Activated CD8-positive, alpha-beta memory T cell treated with anti-CD3 and anti-CD28 coated beads for 48 hours (primary cell): ENCODE results near the gene VWCE.
"Not testable (repeated sequence)": the region's sequence is repeated elsewhere in the genome, so short reads cannot be mapped to it uniquely, and the experiment has no call there.

Experiments used
- DNase-seq, 3 experiments: peaks; one replicate each; pipeline ENCODE4 v3.0.0-alpha.2; 2020; ENCODE audit warnings: low read depth in 2 of 3, low spot score in 2 of 3

Gene VWCE

DNA sequence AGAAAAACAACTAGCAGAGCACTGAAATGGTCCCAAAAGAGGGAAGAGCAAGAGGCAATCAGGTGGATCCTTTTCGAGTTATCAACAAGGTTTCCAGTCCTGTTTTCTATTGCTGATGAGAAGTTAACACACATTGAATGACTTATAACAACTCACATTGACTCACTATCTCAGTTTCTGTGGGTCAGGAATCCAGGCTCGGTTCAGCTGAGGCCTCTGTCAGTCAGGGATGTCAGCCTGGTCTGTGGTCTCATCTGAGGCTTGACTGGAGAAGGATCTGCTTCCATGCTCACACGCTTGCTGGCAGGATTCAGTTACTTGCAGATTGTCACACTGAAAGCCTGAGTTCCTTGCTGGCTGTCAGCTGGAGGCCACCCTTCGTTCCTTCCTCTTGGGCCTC is 76.8 kb downstream of the VWCE start:
- DNase-seq: not testable (repeated sequence)

DNA sequence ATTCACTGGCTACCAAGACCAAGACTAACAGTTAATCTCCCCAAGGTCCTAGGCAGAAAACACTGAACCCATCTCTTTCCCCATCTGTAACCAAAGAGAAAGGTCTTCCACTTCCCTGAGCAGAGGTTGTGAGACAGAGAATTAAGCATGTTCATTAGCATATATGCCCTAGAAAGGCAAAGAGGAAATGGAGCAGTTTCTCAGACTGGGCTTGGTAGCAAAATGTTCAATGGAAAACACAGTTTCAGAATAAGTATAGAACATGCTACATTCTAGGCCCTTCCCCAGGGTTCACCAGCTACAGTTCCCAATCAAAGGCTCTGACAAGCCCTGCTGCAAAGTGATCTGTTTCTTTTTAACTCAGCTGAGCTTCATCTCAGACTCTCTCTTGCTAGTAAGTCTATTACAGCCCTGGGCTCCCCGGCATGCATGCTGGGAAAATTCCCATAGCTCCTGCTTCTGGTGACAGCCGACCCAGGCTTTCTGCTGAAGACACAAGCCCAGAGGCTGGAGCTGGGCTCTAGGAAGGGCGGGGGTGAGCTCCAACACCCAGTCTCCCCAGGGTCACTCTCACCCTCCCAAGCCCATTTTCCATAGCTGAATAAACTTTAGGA is 81.3 kb downstream of the VWCE start:
- not testable (repeated sequence) for DNase-seq

DNA sequence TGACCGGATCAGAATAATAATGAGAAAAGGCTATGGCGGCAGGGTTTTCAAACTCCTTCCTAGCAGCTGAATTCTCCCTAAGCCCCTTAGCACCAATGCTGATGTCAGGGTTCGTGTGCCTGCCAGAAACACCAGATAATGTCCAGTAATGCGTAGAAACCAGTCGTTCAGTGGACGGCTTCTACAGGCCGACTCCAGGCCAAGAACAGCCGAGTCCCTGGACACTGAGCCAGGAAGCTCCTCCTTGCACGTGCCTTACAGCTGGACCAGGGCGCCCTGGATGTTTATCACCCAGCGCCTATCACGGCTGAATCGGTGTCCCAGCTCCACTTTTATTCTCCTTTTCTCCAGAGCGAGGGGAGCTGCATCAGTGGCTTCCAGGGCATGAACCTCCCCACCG is 82.9 kb downstream of the VWCE start:
- DNase-seq: not testable (repeated sequence)

DNA sequence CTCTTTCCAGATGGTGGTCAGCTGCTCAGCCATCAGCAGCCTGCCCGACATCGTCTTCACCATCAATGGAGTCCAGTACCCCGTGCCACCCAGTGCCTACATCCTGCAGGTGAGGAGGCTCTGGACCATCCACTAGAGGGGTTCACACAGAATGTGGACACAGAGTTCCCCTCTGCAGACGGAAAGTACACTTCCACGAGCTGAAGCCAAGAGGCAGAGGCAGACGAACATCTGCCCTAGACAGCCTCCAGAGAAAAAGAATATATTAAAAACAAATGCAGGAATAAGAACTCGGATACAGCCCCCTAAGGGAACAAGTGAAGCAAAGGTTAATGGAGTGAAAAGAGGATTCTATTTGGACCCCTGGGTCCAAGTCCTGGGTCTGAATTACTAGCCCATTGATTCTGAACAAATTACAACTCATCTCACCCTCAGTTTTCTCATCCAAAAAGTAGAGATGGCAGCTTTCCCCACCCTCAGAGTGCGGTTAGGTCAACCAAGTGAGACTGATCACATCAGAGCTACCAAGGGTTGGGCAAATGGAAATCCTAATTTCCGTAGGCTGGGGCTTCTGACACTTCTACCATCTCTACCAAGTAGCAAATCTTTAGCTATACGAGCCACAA is 83.7 kb downstream of the VWCE start:
- not testable (repeated sequence) for DNase-seq

DNA sequence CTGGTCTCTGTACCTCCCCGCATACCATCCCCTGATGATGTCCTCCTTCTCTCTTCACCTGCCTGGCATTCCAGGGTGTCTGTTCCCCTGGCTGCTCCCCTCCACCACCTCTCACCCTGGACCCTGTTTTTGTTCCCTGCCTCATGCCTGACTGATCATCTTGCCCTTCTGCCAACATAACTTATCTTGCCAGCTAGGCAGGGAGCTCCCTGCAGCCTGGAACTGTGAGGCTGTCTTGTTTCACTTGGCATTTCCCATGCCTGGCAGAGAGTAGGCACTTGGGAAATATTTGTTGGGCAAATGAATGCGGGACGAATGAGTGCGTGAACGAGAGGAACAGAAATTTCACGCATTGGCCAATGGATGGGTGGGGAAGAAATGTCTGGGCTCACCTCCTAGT is 84.5 kb downstream of the VWCE start:
- not testable (repeated sequence) for DNase-seq
